ENCODE data around the gene RBFOX2.
A peak's percentile ranks its signal among the peaks of the same experiment; 100 is the strongest.
"Not testable (repeated sequence)": the region's sequence is repeated elsewhere in the genome, so short reads cannot be mapped to it uniquely, and the experiment has no call there.

RBFOX2 gene

DNA sequence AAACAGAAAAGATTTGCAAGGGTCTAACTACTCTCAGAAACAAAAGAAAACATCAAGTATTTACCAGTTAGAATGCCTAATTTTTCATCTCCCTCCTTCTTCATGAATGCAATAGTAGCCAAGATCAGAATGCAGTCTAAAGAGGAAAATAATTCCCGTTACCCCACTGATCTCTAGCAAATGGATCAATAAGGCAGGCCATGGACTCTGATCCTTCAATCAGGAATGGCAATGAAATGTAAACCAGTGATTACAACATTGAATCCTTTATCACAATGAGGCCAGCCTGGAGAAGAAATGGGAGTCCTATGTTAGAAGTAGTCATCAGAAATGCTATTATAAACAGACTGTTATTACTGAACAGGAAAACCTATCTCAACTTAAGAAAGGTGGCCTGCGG lies 204.4 kb downstream of the RBFOX2 start:
- no peak for DNase-seq (ENCODE audit: low read depth)

DNA sequence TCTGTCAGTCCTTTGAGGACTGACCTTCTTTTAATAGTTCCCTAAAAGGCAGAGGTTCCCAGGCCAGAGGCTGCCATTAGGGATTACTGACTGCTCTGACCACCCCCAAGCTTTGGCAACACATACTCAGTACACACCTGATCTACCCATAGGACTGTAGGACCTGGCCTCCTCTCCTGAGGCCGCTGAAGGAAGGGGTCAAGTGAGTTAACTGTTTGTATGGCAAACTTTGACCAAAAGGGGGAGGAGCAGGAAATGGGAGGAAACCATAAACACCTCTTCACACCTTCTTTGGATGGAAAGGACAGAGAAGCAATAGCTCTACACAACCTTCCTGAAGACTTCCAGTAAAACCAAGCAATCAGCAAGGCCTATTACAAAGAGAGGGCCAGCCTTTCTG lies 207.0 kb downstream of the RBFOX2 start:
- DNase-seq (ENCODE audit: low read depth): no peak

DNA sequence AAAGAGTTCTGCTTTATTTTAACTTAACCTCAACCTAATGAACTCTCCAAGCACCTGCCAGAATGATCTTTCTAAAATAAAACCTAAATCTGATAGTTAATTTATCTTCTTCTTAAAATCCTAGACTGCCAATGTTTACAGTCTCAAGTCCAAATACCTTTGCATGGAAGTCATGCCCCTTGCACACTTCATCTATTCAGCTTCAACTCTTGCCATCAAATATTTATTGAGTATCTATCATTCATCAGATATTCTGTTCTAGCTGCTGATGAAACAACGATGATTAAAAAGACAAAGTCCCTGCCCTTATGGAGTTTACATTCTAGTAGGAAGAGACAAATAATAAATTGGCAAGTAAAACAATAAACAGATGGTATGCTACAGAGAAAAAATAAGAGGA lies 209.2 kb downstream of the RBFOX2 start:
- no peak for DNase-seq (ENCODE audit: low read depth)

DNA sequence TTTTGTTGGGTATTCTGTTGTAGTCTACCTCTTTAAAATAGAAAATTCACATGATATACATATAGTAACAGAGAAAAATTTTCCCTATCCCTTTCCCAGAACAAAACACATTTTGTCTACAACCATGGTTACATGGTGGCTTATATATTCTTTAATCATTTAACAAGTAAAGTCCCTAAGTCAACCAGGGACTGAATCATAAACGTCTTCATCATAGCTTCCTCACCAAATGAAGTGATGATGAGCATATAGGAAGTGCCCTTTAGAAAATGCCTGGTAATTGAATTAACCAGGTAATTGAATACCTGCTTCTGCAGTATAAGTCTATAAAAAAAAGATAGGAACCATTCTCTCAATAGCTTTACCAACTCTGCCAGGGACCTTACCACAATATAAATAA lies 209.7 kb downstream of the RBFOX2 start:
- DNase-seq (ENCODE audit: low read depth): no peak

DNA sequence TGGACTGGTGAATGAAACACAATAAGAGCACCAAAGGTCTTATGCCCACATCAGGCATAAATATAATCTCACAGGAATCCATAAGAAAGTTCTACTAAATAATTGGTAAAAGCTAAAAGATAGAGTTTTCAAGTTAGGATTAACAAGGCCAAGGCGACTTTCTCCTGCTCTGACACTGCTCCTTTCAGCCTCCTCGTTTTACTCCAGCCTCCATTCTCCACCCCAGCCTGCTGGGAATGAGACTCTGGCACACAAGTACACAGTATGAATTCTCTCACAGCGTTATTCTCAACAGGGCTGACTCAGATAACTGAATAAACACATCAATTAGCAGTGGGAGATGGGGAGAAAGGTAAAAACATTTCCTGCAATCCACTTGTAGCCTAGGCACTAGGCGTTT lies 216.0 kb downstream of the RBFOX2 start:
- DNase-seq (ENCODE audit: low read depth): no peak

DNA sequence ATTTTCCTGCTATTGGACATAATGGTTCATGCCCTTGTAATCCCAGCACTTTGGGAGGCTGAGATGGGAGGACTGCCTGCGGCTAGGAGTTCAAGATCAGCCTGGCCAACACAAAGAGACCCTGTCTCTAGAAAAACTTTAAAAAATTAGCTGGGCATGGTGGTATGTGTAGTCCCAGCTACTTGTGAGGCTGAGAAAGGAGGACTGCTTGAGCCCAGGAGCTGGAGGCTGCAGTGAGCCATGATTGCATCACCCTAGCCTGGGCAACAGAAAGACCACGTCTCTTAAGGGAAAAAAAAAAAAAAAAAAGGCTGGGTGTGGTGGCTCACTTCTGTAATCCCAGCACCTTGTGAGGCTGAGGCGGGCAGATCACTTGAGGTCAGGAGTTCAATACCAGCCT lies 217.0 kb downstream of the RBFOX2 start:
- DNase-seq (ENCODE audit: low read depth): no peak

DNA sequence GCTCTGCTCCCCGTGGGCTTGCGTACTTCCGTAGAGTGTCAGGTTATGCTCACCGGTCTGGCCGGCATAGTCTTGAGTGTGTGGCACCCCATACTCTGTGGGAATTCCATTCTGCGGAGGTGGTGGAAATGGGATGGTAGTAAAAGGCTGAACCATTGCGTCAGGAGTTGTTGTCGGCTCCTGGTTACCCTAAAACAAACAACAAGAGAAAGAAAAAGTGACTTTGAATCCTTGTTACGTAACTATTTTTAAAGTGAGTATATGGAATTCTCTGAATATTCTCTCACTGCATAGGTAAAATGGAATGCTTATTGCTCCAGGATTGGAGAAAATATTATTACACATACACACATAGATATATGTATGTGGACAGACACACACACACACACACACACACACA lies 218.8 kb downstream of the RBFOX2 start:
- no peak for DNase-seq (ENCODE audit: low read depth)

DNA sequence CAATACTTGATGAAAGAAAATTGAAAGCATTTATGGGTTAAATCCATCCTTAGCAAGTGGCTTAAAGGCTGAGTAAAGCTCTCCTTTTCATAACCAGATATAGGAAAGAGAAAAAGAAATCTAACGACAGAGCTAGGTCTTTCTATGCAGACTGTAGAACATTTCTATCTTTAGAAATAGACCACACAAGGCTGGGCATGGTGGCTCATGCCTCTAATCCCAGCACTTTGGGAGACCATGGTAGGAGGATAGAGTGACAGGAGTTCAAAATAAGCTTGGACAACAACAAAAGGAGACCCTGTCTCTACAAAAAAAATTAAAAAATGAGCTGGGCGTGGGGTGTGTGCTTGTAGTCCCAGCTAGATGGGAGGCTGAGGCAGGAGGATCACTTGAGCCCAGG lies 220.2 kb downstream of the RBFOX2 start:
- DNase-seq (ENCODE audit: low read depth): no peak

DNA sequence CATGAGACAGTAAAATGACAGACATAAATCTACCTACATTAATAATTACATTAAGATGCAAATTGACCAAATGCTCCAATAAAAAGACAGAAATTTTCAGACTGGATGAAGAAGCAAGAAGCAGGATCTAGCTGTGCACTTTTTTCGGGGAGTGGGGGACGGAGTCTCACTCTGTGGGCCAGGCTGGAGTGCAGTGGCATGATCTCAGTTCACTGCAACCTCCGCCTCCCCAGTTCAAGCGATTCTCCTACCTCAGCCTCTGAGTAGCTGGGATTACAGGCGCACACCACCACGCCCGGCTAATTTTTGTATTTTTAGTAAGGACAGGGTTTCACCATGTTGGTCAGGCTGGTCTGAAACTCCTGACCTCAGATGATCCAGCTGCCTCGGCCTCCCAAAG lies 222.0 kb downstream of the RBFOX2 start:
- DNase-seq (ENCODE audit: low read depth): not testable (repeated sequence)

DNA sequence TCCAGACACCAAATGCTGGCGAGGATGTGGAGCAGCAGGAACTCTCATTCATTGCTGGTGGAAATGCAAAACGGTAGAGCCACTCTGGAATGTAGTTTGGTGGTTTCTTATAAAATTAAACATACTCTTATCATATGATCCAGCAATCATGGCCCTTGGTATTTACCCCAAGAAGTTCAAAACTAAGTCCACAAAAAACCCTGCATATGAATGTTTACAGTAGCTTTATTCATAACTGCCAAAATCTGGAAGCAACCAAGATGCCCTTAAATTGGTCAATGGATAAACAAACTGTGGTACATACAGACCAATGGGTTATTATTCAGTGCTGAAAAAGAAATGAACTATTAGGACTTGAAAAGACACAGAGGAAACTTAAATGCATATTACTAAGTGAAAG lies 223.2 kb downstream of the RBFOX2 start:
- DNase-seq (ENCODE audit: low read depth): no peak

DNA sequence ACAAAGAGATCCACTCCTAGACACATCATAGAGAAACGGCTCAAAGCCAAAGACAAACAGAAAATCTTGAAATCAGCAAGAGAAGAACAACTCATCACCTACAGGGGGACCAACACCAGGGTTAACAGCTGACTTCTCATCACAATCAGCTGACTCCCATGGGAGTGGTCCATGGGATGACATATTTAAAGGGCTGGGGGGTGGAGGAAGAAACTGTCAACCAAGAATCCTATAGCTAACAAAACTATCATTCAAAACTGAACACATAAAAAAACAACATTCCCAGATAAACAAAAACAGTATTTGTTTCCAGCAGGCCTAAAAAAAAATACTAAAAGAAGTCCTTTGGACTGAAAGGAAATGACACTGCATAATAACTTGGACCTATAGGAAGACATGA lies 224.2 kb downstream of the RBFOX2 start:
- DNase-seq (ENCODE audit: low read depth): no peak

DNA sequence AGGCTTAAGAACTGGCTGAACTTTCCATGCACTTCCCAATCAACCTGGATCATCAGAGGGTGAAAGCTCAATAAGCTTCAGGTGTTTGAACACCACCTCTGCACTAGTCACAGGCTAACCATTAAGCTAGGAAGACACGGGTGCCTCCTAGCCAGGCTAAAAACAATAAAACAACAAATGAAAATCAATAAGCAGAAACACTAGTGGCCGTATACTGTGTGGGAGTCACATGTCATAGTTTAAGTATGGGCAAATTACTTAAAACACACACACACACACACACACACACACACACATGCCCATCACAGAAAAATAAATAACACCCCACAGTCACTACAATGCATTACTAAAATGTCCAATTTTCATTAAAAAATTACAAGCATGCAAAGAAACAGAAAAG lies 225.7 kb downstream of the RBFOX2 start:
- no peak for DNase-seq (ENCODE audit: low read depth)

DNA sequence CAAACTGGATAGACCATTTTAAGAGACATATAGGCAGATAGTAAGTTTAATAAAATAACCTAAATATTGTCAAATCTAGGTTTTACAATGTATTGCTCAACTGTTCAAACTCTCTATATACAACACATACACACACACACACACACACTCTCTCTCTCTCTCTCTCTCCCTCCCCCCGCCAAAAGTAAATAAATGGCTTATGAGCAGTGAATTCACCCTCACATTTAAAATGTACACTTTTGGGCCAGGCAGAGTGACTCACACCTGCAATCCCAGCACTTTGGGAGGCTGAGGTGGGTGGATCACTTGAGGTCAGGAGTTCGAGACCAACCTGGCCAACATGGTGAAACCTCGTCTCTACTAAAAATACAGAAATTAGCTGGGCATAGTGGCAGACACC lies 227.3 kb downstream of the RBFOX2 start:
- DNase-seq (ENCODE audit: low read depth): not testable (repeated sequence)

DNA sequence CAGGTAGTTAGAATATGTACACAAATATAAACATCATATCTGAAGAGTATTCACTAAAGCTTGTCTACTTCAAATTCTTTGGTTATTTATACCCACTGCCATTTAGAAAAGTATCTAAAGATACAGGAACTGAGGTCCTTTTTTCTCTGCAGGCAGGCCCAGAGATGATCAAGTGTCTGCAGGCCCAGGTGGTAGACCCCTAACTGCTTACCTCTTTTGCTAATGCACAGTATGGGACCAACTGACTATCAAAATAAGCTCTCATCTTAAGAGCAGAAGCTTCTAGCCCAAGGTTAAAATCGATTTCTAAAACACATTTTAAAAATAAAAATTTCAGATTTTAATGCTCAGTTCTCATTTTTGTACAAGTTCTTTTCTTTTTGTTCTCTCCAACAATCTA lies 229.5 kb downstream of the RBFOX2 start:
- no peak for DNase-seq (ENCODE audit: low read depth)

DNA sequence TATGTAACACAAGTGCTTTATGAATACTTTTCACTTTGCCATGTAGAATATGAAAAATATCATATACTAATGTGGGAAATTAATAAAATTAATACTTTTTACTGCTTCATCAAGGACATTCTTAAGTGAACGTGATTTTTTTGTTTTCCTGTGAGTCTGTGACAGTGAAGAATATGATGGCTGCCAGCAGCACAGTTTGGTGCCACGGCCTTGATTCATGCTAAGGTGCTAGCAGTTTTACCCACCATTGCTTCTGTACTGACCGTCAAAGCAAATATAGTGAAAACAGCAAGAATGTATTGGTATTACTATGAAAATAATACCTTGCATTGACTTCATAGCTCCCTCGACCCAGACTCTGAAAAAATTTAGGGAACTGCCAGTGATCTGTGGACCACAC lies 231.2 kb downstream of the RBFOX2 start:
- DNase-seq (ENCODE audit: low read depth): no peak

DNA sequence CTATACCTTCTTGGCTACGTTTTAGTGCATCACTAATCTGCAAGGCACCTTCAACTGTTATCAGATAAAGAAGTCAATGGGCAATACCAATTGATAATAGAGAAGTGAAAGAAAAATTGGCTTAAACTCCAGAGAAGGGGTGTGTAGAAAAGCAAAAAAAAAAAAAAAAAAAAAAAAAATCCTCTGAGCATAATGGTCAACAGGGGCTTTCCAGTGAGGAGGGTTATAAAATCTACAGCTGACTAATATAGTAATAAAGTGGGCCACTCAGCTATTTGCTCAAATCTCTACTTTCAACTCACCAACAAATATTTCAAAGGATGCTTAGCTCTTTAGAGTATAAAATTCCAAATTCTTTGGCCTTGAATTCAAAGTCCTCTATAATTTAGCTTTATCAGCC lies 233.1 kb downstream of the RBFOX2 start:
- DNase-seq (ENCODE audit: low read depth): no peak

DNA sequence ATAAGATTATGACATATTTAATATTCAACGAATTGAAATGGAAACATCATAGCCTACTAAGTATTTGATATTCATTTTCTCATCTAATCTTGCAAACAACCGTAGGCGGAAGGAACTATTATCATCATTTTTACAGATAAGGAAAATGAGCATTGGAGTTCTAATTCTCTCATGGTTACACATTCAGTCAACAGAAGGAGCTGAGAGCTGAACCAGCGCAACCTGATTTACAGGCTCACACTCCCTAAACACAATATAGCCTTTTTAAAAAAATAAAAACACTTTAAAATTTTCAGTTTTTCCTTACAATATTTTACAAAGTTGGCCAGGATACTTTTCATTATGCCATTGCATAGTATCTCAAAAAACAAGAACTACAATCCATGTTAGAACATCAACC lies 236.1 kb downstream of the RBFOX2 start:
- no peak for DNase-seq (ENCODE audit: low read depth)

DNA sequence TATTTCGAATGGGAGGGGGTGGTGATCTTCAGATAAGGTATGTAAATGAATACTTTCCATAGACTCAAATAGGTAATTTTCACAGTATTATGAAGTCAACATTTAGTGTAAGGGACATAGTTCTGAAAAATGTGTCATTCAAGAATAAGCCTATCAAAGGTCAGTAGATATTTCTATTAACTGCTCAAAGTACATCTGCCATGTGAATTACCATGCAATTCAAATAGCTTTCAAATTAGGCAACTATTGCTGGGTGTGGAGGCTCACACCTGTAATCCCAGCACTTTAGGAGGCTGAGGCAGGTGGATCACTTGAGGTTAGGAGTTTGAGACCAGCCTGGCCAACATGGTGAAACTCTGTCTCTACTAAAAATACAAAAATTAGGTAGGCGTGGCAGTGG lies 236.8 kb downstream of the RBFOX2 start:
- DNase-seq (ENCODE audit: low read depth): not testable (repeated sequence)

DNA sequence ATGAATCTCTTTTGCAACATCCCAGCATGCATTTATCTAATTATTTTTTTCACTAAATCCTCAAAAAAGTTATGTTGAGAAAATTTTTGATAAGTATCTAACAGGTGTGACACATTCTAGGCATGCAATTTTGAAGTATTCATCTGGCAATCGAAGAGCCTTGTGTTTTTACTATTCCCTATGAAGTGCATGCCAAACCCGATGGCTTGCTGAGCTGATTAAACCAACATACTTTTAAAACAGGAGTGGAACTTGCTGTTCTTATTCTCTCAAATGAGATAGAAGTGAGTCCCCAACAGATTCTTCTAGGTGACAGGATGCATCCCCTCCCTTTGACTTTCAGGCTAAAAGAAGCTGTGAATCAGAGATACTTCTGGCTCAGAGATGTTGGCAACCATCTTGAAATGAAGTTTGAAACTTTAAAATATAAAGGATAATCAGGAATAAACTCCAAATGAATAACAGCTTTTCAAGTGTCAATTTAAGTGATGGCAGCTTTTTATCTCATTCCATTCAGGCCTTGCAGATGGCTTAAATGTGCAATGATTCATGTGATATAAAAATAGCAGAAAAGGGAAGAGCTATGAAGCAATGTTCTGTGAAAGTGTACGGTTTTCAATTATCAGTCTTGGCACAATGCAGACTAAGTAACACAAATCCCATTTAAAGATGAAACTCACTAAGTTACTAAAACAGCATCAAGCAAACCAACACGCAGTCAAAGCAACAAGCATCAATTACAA lies 243.3 kb downstream of the RBFOX2 start:
- DNase-seq (ENCODE audit: low read depth): peak; percentile 23

DNA sequence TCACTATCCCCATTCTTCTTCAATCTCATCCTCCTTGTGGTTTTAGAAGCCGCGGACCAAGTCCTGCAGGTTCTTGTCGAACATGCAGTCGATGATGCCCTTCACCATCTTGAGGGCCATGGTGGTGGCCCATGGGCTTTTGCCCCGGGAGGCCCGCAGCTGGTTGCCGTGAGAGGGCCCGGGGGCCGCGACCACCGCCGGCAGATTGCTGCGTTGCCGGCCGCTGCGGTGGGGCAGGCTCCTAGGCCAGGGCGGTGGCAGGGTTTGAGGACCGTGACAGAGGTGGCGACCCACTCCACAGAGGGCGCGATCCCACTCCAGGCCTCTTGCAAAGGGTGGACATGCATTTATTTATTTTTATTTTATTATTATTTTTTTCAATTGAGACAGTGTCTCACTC lies 244.0 kb downstream of the RBFOX2 start:
- DNase-seq (ENCODE audit: low read depth): no peak

DNA sequence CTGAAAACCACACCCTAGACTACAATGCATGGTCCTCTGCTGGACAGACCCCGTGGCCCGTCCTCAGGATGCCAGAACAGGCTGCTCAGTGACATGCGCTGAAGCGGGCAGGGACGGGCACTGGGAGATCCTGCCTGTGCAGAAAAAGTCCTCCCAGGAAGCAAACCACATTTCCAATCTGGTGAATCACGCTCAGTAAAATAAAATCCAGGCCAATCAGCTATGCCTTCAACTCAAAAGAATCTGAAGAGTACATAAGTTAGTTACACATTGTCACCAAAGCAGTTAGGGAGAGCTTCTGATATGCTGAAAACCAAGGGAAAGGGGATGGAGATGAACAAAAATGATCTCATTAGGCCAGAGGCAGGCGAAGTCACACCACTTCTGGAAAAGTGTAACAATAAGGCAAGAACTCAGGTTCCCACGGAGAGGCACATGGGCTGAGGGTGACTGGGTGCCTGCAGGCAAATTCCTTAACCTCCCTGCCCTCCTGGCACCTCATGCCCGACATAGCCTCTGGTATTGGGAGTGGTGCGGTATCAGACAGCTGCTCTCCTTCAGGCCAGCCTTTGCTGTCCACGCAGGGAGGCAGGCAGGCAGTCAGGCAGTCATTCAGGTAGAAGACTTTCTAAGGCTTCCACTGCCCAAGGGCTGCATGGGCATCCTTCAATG lies 244.5 kb downstream of the RBFOX2 start:
- DNase-seq (ENCODE audit: low read depth): no peak

DNA sequence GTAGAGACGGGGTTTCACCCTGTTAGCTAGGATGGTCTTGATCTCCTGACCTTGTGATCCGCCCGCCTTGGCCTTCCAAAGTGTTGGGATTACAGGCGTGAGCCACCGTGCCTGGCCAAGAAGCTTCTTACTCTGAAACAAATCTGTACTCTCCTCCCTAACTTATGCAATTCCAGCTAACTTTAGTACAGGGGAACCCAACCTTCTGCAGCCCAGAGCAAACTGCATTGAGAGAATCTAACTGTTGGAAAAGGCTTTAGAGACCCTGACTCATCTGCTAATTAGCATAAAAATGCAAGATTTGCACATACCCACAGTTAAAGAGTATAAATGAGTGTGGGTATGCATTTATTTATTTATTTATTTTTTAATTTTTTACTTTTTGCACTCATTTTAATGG lies 246.1 kb downstream of the RBFOX2 start:
- DNase-seq (ENCODE audit: low read depth): no peak

DNA sequence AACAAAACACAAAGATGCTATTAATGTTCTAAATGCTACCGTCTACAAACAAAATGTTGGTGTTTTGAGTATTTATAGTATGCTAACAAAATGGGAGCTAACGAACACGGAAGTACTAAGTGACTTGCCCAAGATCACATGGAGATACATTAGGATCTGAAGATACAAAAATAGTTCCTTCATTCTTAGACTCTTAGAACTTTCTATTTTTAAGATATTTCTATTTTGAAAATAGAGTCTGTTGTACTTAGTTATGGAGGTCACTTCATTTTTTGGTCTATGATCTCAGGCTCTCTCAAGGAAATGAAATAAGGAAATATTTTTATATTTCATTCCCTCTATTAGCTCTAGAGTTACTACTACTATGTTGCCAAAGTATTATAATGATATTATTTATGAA lies 246.7 kb downstream of the RBFOX2 start:
- DNase-seq (ENCODE audit: low read depth): no peak

DNA sequence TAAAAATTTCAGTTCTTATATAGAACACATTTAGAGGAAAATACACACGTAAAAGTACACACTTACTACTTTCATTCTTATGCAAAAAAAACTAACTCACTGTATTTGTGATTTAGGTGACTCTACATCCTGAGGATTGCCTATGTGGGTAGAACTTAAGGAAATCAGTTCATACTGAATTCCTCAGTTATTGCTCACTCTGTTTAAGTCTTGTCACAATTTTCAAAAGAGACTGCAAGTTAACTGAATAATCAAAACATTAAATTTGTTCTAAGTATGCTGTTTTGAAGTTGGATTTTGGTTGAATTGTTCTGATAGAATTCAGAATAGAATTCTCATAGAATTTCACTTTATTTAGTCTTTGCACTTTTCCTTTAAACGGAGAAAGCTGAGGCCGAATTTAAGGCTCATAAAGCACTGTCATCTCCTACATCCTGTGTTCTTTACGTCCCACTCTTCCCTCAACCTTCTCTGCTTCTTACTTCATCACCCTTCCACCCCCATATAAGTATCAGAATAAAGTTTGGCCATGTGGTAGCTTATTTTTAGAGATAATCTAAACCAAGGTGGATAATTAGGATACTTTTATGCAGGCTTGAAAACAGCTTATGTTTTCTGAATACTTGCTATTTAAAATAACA lies 251.2 kb downstream of the RBFOX2 start:
- DNase-seq (ENCODE audit: low read depth): peak; percentile 33

All from fibroblast of the conjunctiva (primary cell).